ENCODE measurements around the gene SMIM36. TPM values are rescaled to one million over a fixed set of nuclear protein-coding genes. Genes with fewer than 3 reads are reported as not detected.
A peak's percentile ranks its signal among the peaks of the same experiment; 100 is the strongest.

SMIM36 gene
- polyA plus RNA-seq, 3 donors = not detected

DNA sequence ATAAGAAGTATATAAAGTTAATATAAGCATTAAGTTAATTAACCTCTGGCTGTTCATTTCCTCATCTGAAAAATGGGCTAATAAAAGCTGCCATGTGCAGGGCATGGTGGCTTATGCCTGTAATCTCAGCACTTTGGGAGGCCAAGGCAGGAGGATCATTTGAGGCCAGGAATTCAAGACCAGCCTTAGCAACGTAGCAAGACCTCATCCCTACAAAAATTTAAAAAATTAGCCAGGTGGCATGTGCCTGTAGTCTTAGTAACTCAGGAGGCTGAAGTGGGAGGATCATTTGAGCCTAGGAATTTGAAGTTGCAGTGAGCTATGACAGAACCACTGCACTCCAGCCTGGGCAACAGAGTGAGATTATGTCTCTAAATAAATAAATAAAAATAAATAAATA is 49.0 kb downstream of the SMIM36 start:
- H3K9ac ChIP-seq (ENCODE audit: insufficient read depth, low read length, poor library complexity, severe bottlenecking) = no peak overlapping the region

DNA sequence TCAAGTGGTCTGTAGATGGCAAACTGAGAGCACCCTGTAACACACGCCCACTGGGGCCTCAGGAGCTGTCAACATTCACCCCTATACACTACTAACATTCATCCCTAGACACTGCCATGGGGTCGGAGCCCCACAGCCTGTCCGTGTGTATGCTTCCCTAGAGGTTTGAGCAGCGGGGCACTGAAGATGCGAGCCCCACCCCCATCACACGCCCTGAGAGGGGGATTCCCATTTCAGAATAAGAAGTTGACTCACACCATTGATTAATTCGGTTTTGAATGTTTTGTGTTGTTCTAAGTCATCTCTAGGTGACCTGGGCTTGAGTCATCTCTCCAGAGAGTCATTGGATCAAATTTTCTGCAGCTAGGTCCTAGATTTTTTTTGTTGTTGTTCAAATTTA is 52.3 kb downstream of the SMIM36 start:
- peaks cover 0 to 4% (median 3%) of the 10 kb centered on the region in 7 donors for H3K9me3 Mint-ChIP-seq
- Histone ChIP-seq H4K20me1 (ENCODE audit: insufficient read depth, low read length) (no peaks in the 10 kb centered on the region), H3K4me1 (ENCODE audit: control insufficient read depth in 1 of 2, insufficient read depth in 2 of 2, low read length in 2 of 2) (no peaks in the 10 kb centered on the region), H3K36me3 (replicated peaks in 1 of 2; ENCODE audit: control insufficient read depth in 1 of 2, insufficient read depth in 2 of 2, low read length in 2 of 2) (no peaks in the 10 kb centered on the region), H2AFZ (ENCODE audit: insufficient read depth, low read depth, low read length, poor library complexity, severe bottlenecking) (no peak overlapping the region), H3K4me3 (replicated peaks in 1 of 3; ENCODE audit: low read depth in 2 of 3, low read length in 3 of 3) (no peak overlapping the region), H3K27me3 (ENCODE audit: control insufficient read depth in 2 of 2, insufficient read depth in 2 of 2, low read length in 2 of 2) (no peaks in the 10 kb centered on the region), H3K9ac (ENCODE audit: insufficient read depth, low read length, poor library complexity, severe bottlenecking) (no peak overlapping the region), H3K9me3 (replicated peaks in 1 of 2; ENCODE audit: control insufficient read depth in 1 of 2, insufficient read depth in 1 of 2, low read length in 2 of 2) (no peaks in the 10 kb centered on the region), H3K4me2 (replicated peaks; ENCODE audit: extremely low read depth, low read length, poor library complexity, severe bottlenecking) (no peak overlapping the region), H3K79me2 (ENCODE audit: insufficient read depth, low read length) (no peaks in the 10 kb centered on the region), H3K27ac (ENCODE audit: low read depth in 1 of 2, low read length in 2 of 2) (no peak overlapping the region)
- H3K27me3 Mint-ChIP-seq (ENCODE audit: low read depth in 3 of 3) = peaks cover 2 to 10% (median 5%) of the 10 kb centered on the region in 3 donors
- WGBS (ENCODE audit: insufficient coverage) = no CpG with 5 or more reads among the region's 7 CpGs
- H3K27ac Mint-ChIP-seq = no peak overlapping the region
- no peak overlapping the region for H3K4me3 Mint-ChIP-seq
- peaks cover 7% of the 10 kb centered on the region for H3K4me1 Mint-ChIP-seq
- intact Hi-C loops (cut with micrococcal nuclease) = no loop called here
- peak in 1 of 3 donors; percentile 41 for DNase-seq
- no peaks in the 10 kb centered on the region for H3K36me3 Mint-ChIP-seq
- TF ChIP-seq, protein P1, sequence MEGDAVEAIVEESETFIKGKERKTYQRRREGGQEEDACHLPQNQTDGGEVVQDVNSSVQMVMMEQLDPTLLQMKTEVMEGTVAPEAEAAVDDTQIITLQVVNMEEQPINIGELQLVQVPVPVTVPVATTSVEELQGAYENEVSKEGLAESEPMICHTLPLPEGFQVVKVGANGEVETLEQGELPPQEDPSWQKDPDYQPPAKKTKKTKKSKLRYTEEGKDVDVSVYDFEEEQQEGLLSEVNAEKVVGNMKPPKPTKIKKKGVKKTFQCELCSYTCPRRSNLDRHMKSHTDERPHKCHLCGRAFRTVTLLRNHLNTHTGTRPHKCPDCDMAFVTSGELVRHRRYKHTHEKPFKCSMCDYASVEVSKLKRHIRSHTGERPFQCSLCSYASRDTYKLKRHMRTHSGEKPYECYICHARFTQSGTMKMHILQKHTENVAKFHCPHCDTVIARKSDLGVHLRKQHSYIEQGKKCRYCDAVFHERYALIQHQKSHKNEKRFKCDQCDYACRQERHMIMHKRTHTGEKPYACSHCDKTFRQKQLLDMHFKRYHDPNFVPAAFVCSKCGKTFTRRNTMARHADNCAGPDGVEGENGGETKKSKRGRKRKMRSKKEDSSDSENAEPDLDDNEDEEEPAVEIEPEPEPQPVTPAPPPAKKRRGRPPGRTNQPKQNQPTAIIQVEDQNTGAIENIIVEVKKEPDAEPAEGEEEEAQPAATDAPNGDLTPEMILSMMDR (IDR thresholded peaks at IDR 0.05) = no peak

More for the DNA sequence above, 49.0 kb downstream of the SMIM36 start:
- H3K4me2 ChIP-seq (replicated peaks; ENCODE audit: extremely low read depth, low read length, poor library complexity, severe bottlenecking) = no peak overlapping the region
- H3K4me1 ChIP-seq (ENCODE audit: control insufficient read depth in 1 of 2, insufficient read depth in 2 of 2, low read length in 2 of 2) = no peaks in the 10 kb centered on the region
- no peaks in the 10 kb centered on the region for H3K9me3 ChIP-seq (replicated peaks in 1 of 2; ENCODE audit: control insufficient read depth in 1 of 2, insufficient read depth in 1 of 2, low read length in 2 of 2)
- no peaks in the 10 kb centered on the region for H3K36me3 ChIP-seq (replicated peaks in 1 of 2; ENCODE audit: control insufficient read depth in 1 of 2, insufficient read depth in 2 of 2, low read length in 2 of 2)
- Mint-ChIP-seq H3K4me3 (no peak overlapping the region), H3K36me3 (no peaks in the 10 kb centered on the region), H3K9me3 (peaks cover 0 to 4% (median 3%) of the 10 kb centered on the region in 7 donors), H3K27ac (no peak overlapping the region), H3K4me1 (peaks cover 7% of the 10 kb centered on the region), H3K27me3 (ENCODE audit: low read depth in 3 of 3) (peaks cover 2 to 14% (median 12%) of the 10 kb centered on the region in 3 donors)
- DNase-seq = no peak
- no peak overlapping the region for H3K4me3 ChIP-seq (replicated peaks in 1 of 3; ENCODE audit: low read depth in 2 of 3, low read length in 3 of 3)
- H3K27ac ChIP-seq (ENCODE audit: low read depth in 1 of 2, low read length in 2 of 2) = no peak overlapping the region
- TF ChIP-seq, protein P1 (IDR thresholded peaks at IDR 0.05) = no peak
- H2AFZ ChIP-seq (ENCODE audit: insufficient read depth, low read depth, low read length, poor library complexity, severe bottlenecking) = no peak overlapping the region
- H4K20me1 ChIP-seq (ENCODE audit: insufficient read depth, low read length) = no peaks in the 10 kb centered on the region
- intact Hi-C loops (cut with micrococcal nuclease) = no loop called here
- WGBS (ENCODE audit: insufficient coverage) = no CpG with 5 or more reads among the region's 1 CpG
- H3K79me2 ChIP-seq (ENCODE audit: insufficient read depth, low read length) = no peaks in the 10 kb centered on the region
- no peaks in the 10 kb centered on the region for H3K27me3 ChIP-seq (ENCODE audit: control insufficient read depth in 2 of 2, insufficient read depth in 2 of 2, low read length in 2 of 2)
